Gastrocnemius medialis (tissue), 4 donors: Measurements from ENCODE around the gene EMC1. TPM values are rescaled to one million over a fixed set of nuclear protein-coding genes. Genes with fewer than 3 reads are reported as not detected.
A peak's percentile ranks its signal among the peaks of the same experiment; 100 is the strongest.

ENCODE experiments used
- ATAC-seq, 2 donors: fragments of 150-250 bp; one replicate each; pipeline ENCODE4 v1.9.1; 2016
- DNase-seq, 2 donors: peaks; one replicate each; pipeline ENCODE4 v3.0.0-alpha.2; 2019
- H3K27ac ChIP-seq, 4 donors: fragments of 200-600 bp; sonication (generic); 1 replicate in 1 of 4; 2 replicates in 3 of 4; pipeline ENCODE4 v1.5.1; 2016 to 2018; ENCODE audit warnings: mild to moderate bottlenecking in 2 of 4, moderate library complexity in 1 of 4
- H3K27me3 ChIP-seq, 3 donors: fragments of 200-600 bp; sonication (generic) in 2 of 3; 1 replicate in 1 of 3; 2 replicates in 2 of 3; pipeline versions ENCODE4 v1.5.1 to v1.6.0; 2016 to 2019; ENCODE audit warnings: mild to moderate bottlenecking in 1 of 3, moderate library complexity in 1 of 3
- H3K36me3 ChIP-seq, 2 donors: fragments of 200-600 bp; sonication (generic) in 1 of 2; one replicate each; pipeline ENCODE4 v1.5.1; 2017 to 2018
- H3K4me1 ChIP-seq, 2 donors: fragments of 200-600 bp; sonication (generic) in 1 of 2; one replicate each; pipeline ENCODE4 v1.5.1; 2016 to 2017; ENCODE audit warnings: mild to moderate bottlenecking in 2 of 2
- H3K4me3 ChIP-seq, 4 donors: fragments of 200-600 bp; sonication (generic) in 3 of 4; 1 replicate in 1 of 4; 2 replicates in 3 of 4; pipeline ENCODE4 v1.5.1; 2016 to 2019; ENCODE audit warnings: mild to moderate bottlenecking in 2 of 4
- H3K9me3 ChIP-seq, 3 donors: fragments of 200-600 bp; sonication (generic) in 2 of 3; 1 replicate in 1 of 3; 2 replicates in 2 of 3; pipeline ENCODE4 v1.5.1; 2016 to 2019
- CTCF ChIP-seq, 5 experiments: fragments of 450-650 bp in 3 of 5; fragments of 200-600 bp in 2 of 5; sonication (generic) in 2 of 5; IDR thresholded peaks in 4 of 5; conservative IDR thresholded peaks in 1 of 5; 1 replicate in 4 of 5; 2 replicates in 1 of 5; pipeline ENCODE4 v1.5.1; 2016 to 2019; ENCODE audit warnings: antibody characterized with exemption in 5 of 5, mild to moderate bottlenecking in 3 of 5, moderate library complexity in 3 of 5
- POLR2A ChIP-seq, 2 donors: fragments of 450-650 bp; IDR thresholded peaks; one replicate each; pipeline ENCODE4 v1.6.1; 2017; ENCODE audit warnings: antibody characterized with exemption in 2 of 2, mild to moderate bottlenecking in 2 of 2, moderate library complexity in 2 of 2
- in situ Hi-C, 4 donors: fragments of 200-750 bp; cut with MboI; loops; one replicate each; pipeline versions ENCODE4 v1.15.0 to v1.8.0; 2017; ENCODE audit warnings: low sequenced_read_pairs in 4 of 4
- intact Hi-C: fragments of 100-400 bp; cut with DNase I; formaldehyde crosslinking; loops from one replicate; pipeline ENCODE4 v1.15.1; 2023; ENCODE audit warnings: low total_unique reads
- total RNA-seq, 4 donors: library from RNA; depleted of rRNA; stranded (reverse); fragments of >200 nt; gene quantifications; one replicate each; pipeline versions ENCODE4 v1.1.0 to v1.2.3, GENCODE V29; 2016

EMC1 gene
- total RNA-seq, 4 donors from 2014 or later, result 24.7 to 49.7 (median 43.0) TPM

- no peak overlapping the region for H3K4me3 ChIP-seq
- no peak for TF ChIP-seq CTCF (IDR thresholded peaks at IDR 0.05 in 4 of 5, conservative IDR thresholded peaks at IDR 0.05 in 1 of 5)
- no peak for TF ChIP-seq POLR2A (IDR thresholded peaks at IDR 0.05)
- H3K27ac ChIP-seq, result no peak overlapping the region
- ATAC-seq (no peak), DNase-seq (no peak)
- intact Hi-C loops (no loop called here), in situ Hi-C loops (no loop called here)
- H3K9me3 ChIP-seq, result no peaks in the 10 kb centered on the region
- H3K36me3 ChIP-seq, result peaks cover 0 to 30% of the 10 kb centered on the region in 2 donors
- H3K4me1 ChIP-seq, result no peaks in the 10 kb centered on the region
- H3K27me3 ChIP-seq, result no peaks in the 10 kb centered on the region
These were observed 11.4 kb upstream of the EMC1 start for GRCh38 chr1:19262744-19263143.

GRCh38 chr1:19262047-19262446, 10.7 kb upstream of the EMC1 start:
- TF ChIP-seq CTCF (IDR thresholded peaks at IDR 0.05 in 4 of 5, conservative IDR thresholded peaks at IDR 0.05 in 1 of 5) (no peak), POLR2A (IDR thresholded peaks at IDR 0.05) (no peak)
- no peak for ATAC-seq
- peaks cover 0 to 37% of the 10 kb centered on the region in 2 donors for H3K36me3 ChIP-seq
- DNase-seq, result no peak
- H3K27ac ChIP-seq, result no peak overlapping the region
- H3K27me3 ChIP-seq, result no peaks in the 10 kb centered on the region
- H3K4me1 ChIP-seq, result no peaks in the 10 kb centered on the region
- in situ Hi-C loops, result no loop called here
- no peaks in the 10 kb centered on the region for H3K9me3 ChIP-seq
- H3K4me3 ChIP-seq, result no peak overlapping the region
- intact Hi-C loops, result no loop called here

GRCh38 chr1:19260211-19261138, 9.2 kb upstream of the EMC1 start:
- peak in 1 of 2 donors; percentile 51 for ATAC-seq
- DNase-seq, result no peak

GRCh38 chr1:19258353-19258752, 7.0 kb upstream of the EMC1 start:
- no peak for ATAC-seq
- in situ Hi-C loops, result no loop called here

More at GRCh38 chr1:19260211-19261138, 9.2 kb upstream of the EMC1 start:
- H3K27me3 ChIP-seq, result no peaks in the 10 kb centered on the region
- H3K27ac ChIP-seq, result no peak overlapping the region
- in situ Hi-C loops (no loop called here), intact Hi-C loops (no loop called here)
- H3K4me1 ChIP-seq, result no peaks in the 10 kb centered on the region
- TF ChIP-seq CTCF (IDR thresholded peaks at IDR 0.05 in 4 of 5, conservative IDR thresholded peaks at IDR 0.05 in 1 of 5) (no peak), POLR2A (IDR thresholded peaks at IDR 0.05) (no peak)
- no peak overlapping the region for H3K4me3 ChIP-seq
- peaks cover 0 to 53% of the 10 kb centered on the region in 2 donors for H3K36me3 ChIP-seq
- no peaks in the 10 kb centered on the region for H3K9me3 ChIP-seq

More at GRCh38 chr1:19258353-19258752, 7.0 kb upstream of the EMC1 start:
- intact Hi-C loops, result no loop called here
- Histone ChIP-seq H3K27ac (no peak overlapping the region), H3K27me3 (no peaks in the 10 kb centered on the region), H3K36me3 (peaks cover 0 to 60% of the 10 kb centered on the region in 2 donors), H3K4me1 (peaks cover 6 to 10% of the 10 kb centered on the region in 2 donors), H3K4me3 (no peak overlapping the region), H3K9me3 (no peaks in the 10 kb centered on the region)
- TF ChIP-seq POLR2A (IDR thresholded peaks at IDR 0.05), result no peak
- no peak for TF ChIP-seq CTCF (IDR thresholded peaks at IDR 0.05 in 4 of 5, conservative IDR thresholded peaks at IDR 0.05 in 1 of 5)
- DNase-seq, result no peak
